Erythroblast (primary cell): ENCODE results near the gene ZNF789.

Experiments used
- GATA1 ChIP-seq: IDR thresholded peaks from 2 replicates; pipeline ENCODE4 v1.6.1; 2011; ENCODE audit warnings: low read depth, mild to moderate bottlenecking, control low read depth, low read length, moderate library complexity
- POLR2A ChIP-seq: IDR thresholded peaks from 2 replicates; pipeline ENCODE4 v1.6.1; 2011; ENCODE audit warnings: mild to moderate bottlenecking, low read length

DNA sequence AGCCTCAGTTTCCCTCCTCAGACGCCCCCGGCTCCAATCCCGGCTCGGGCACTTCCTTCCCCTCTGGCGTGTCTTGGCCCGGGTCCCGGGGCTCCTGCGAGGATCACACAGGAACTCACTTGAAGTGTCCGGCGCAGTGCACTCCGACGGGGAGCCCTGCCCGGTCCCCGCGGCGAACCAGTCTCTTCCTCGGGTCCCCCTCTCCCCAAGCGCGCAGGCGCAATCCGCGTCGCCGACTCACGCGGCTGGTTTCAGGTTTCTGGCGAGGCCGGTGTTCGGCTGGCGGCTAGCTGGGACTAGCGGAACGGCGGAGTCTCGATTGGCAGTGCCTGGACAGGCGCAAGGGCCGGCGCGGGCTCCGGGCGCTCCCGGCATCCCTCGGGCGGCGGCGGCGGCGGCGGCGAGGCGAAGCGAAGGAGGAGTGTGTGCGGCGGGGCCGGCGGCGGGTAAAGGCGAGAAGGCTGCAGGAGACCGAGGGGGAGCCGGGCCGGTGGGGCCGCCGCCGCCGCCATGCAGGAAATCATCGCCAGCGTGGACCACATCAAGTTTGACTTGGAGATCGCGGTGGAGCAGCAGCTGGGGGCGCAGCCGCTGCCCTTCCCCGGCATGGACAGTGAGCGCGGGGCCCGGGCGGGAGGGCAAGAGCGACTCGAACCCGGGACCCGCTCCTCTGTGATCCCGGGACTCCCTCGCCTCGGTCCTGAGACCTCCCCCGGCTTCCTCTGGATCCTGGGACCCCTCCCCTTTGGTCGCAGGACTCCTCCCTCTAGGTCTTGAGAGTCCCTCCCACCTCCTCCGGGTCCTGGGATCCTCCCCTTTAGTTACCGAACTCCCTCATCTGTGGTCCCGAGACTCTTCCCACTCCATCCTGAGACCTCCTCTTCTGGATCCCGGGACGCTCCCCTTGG, 33.9 kb upstream of the ZNF789 start, which contains the start of the genes CPSF4 and PTCD1:
- TF ChIP-seq POLR2A (peak; percentile 59), GATA1 (no peak)
